GM18861 (cell line): Measurements from ENCODE around the gene SLC6A15.

ENCODE experiments used
- ATAC-seq: cut with Tn5 transposase; IDR thresholded peaks from one replicate; pipeline ENCODE4 v1.9.1; 2021; ENCODE audit not compliant: unreplicated experiment

SLC6A15 gene

GRCh38 chr12:84875241-84875640 lies 37.4 kb downstream of the SLC6A15 start:
- ATAC-seq: no peak

- no peak for ATAC-seq
These were observed 37.8 kb downstream of the SLC6A15 start for GRCh38 chr12:84874825-84875139.

GRCh38 chr12:84874125-84874824 lies 38.3 kb downstream of the SLC6A15 start:
- peak; percentile 95 for ATAC-seq

GRCh38 chr12:84862186-84862585 lies 50.4 kb downstream of the SLC6A15 start:
- ATAC-seq: no peak

GRCh38 chr12:84860718-84861117 lies 51.9 kb downstream of the SLC6A15 start:
- ATAC-seq: no peak

GRCh38 chr12:84858796-84859195 lies 53.8 kb downstream of the SLC6A15 start:
- ATAC-seq: no peak

- no peak for ATAC-seq
These were observed 54.9 kb downstream of the SLC6A15 start for GRCh38 chr12:84857525-84858208.

GRCh38 chr12:84856156-84856900 lies 56.3 kb downstream of the SLC6A15 start:
- no peak for ATAC-seq

- ATAC-seq: no peak
These were observed 68.9 kb downstream of the SLC6A15 start for GRCh38 chr12:84843593-84844144.

GRCh38 chr12:84842406-84843013 lies 70.1 kb downstream of the SLC6A15 start:
- ATAC-seq: peak; percentile 86

- no peak for ATAC-seq
These were observed 71.0 kb downstream of the SLC6A15 start for GRCh38 chr12:84841591-84841990.

- ATAC-seq: no peak
These were observed 72.2 kb downstream of the SLC6A15 start for GRCh38 chr12:84840356-84840755.

GRCh38 chr12:84826925-84827324 lies 85.7 kb downstream of the SLC6A15 start:
- ATAC-seq: no peak

- no peak for ATAC-seq
These were observed 87.5 kb downstream of the SLC6A15 start for GRCh38 chr12:84825149-84825548.

GRCh38 chr12:84822525-84822924 lies 90.1 kb downstream of the SLC6A15 start:
- no peak for ATAC-seq

GRCh38 chr12:84816916-84817695 lies 95.5 kb downstream of the SLC6A15 start:
- no peak for ATAC-seq

GRCh38 chr12:84814664-84815245 lies 97.8 kb downstream of the SLC6A15 start:
- ATAC-seq: no peak

- no peak for ATAC-seq
These were observed 98.6 kb downstream of the SLC6A15 start for GRCh38 chr12:84813780-84814663.

- no peak for ATAC-seq
These were observed 101.3 kb downstream of the SLC6A15 start for GRCh38 chr12:84811291-84811690.
